HEK293 (cell line): ENCODE data around the gene GART.
A peak's percentile ranks its signal among the peaks of the same experiment; 100 is the strongest.

Experiments
- EGR2 ChIP-seq: fragments of 450-650 bp; formaldehyde crosslinking; IDR thresholded peaks from 2 replicates; pipeline ENCODE4 v1.5.1; 2016; ENCODE audit warnings: low read depth, missing biosample characterization, missing genetic modification characterization
- HOXD13 ChIP-seq: sonication (generic); formaldehyde crosslinking; IDR thresholded peaks from 2 replicates; pipeline ENCODE4 v1.8.0; 2022; ENCODE audit warnings: missing genetic modification reagents, borderline replicate concordance
- KLF10 ChIP-seq: fragments of 450-650 bp; IDR thresholded peaks from 2 replicates; pipeline ENCODE4 v1.5.1; 2018; ENCODE audit warnings: missing biosample characterization, mild to moderate bottlenecking, missing genetic modification characterization
- MEIS1 ChIP-seq: sonication (generic); formaldehyde crosslinking; IDR thresholded peaks from 2 replicates; pipeline ENCODE4 v1.8.1; 2022; ENCODE audit warnings: missing genetic modification reagents, mild to moderate bottlenecking, borderline replicate concordance
- PRDM1 ChIP-seq: fragments of 450-650 bp; formaldehyde crosslinking; IDR thresholded peaks from 2 replicates; pipeline ENCODE4; 2016; ENCODE audit warnings: missing biosample characterization, missing genetic modification characterization
- SP7 ChIP-seq: fragments of 450-650 bp; formaldehyde crosslinking; IDR thresholded peaks from 2 replicates; pipeline ENCODE4 v1.5.1; 2016; ENCODE audit warnings: missing biosample characterization, missing genetic modification characterization
- TSHZ1 ChIP-seq: fragments of 450-650 bp; formaldehyde crosslinking; IDR thresholded peaks from 2 replicates; pipeline ENCODE4 v1.5.1; 2016; ENCODE audit warnings: missing biosample characterization, missing genetic modification characterization, borderline replicate concordance
- ZBTB7A ChIP-seq: fragments of 450-650 bp; formaldehyde crosslinking; IDR thresholded peaks from 2 replicates; pipeline ENCODE4 v1.5.1; 2016; ENCODE audit warnings: low read depth, missing biosample characterization, missing genetic modification characterization
- ZNF10 ChIP-seq: fragments of 450-650 bp; formaldehyde crosslinking; IDR thresholded peaks from 2 replicates; pipeline ENCODE4 v1.5.1; 2017; ENCODE audit warnings: missing biosample characterization, missing genetic modification characterization
- ZNF155 ChIP-seq: fragments of 450-650 bp; formaldehyde crosslinking; IDR thresholded peaks from 2 replicates; pipeline ENCODE4 v1.5.1; 2016; ENCODE audit warnings: missing biosample characterization, missing genetic modification characterization
- ZNF239 ChIP-seq: fragments of 450-650 bp; formaldehyde crosslinking; IDR thresholded peaks from 2 replicates; pipeline ENCODE4 v1.5.1; 2016; ENCODE audit warnings: missing biosample characterization, missing genetic modification characterization
- ZNF280D ChIP-seq: fragments of 450-650 bp; formaldehyde crosslinking; IDR thresholded peaks from 2 replicates; pipeline ENCODE4 v1.5.1; 2016; ENCODE audit warnings: missing biosample characterization, missing genetic modification characterization
- ZNF341 ChIP-seq: fragments of 450-650 bp; formaldehyde crosslinking; IDR thresholded peaks from 2 replicates; pipeline ENCODE4; 2016; ENCODE audit warnings: low read depth, missing biosample characterization, missing genetic modification characterization
- ZNF37A ChIP-seq: fragments of 450-650 bp; IDR thresholded peaks from 2 replicates; pipeline ENCODE4 v1.5.1; 2018; ENCODE audit warnings: missing biosample characterization, missing genetic modification characterization
- ZNF391 ChIP-seq: fragments of 450-650 bp; formaldehyde crosslinking; IDR thresholded peaks from 2 replicates; pipeline ENCODE4 v1.5.1; 2016; ENCODE audit warnings: low read depth, missing biosample characterization, missing genetic modification characterization, borderline replicate concordance
- ZNF426 ChIP-seq: fragments of 450-650 bp; formaldehyde crosslinking; IDR thresholded peaks from 2 replicates; pipeline ENCODE4 v1.5.1; 2017; ENCODE audit warnings: missing biosample characterization, missing genetic modification characterization, mild to moderate bottlenecking, inconsistent platforms, moderate library complexity
- ZNF433 ChIP-seq: fragments of 450-650 bp; formaldehyde crosslinking; IDR thresholded peaks from 2 replicates; pipeline ENCODE4 v1.5.1; 2016; ENCODE audit warnings: missing biosample characterization, missing genetic modification characterization, low read depth
- ZNF48 ChIP-seq: fragments of 450-650 bp; formaldehyde crosslinking; IDR thresholded peaks from 2 replicates; pipeline ENCODE4 v1.5.1; 2016; ENCODE audit warnings: missing biosample characterization, missing genetic modification characterization
- ZNF529 ChIP-seq: fragments of 450-650 bp; formaldehyde crosslinking; IDR thresholded peaks from 2 replicates; pipeline ENCODE4 v1.5.1; 2017; ENCODE audit warnings: missing genetic modification characterization, missing biosample characterization; ENCODE audit not compliant: insufficient replicate concordance
- ZNF558 ChIP-seq: fragments of 450-650 bp; formaldehyde crosslinking; IDR thresholded peaks from 2 replicates; pipeline ENCODE4 v1.5.1; 2016; ENCODE audit warnings: missing biosample characterization, missing genetic modification characterization
- ZNF561 ChIP-seq: fragments of 450-650 bp; IDR thresholded peaks from 2 replicates; pipeline ENCODE4 v1.5.1; 2018; ENCODE audit warnings: missing biosample characterization, missing genetic modification characterization, borderline replicate concordance
- ZNF623 ChIP-seq: fragments of 450-650 bp; formaldehyde crosslinking; IDR thresholded peaks from 2 replicates; pipeline ENCODE4 v1.5.1; 2016; ENCODE audit warnings: missing biosample characterization, missing genetic modification characterization
- ZNF624 ChIP-seq: fragments of 450-650 bp; formaldehyde crosslinking; IDR thresholded peaks from 2 replicates; pipeline ENCODE4 v1.5.1; 2017; ENCODE audit warnings: missing biosample characterization, missing genetic modification characterization
- ZNF626 ChIP-seq: fragments of 450-650 bp; sonication (Bioruptor Pico); formaldehyde crosslinking; IDR thresholded peaks from 2 replicates; pipeline ENCODE4 v1.5.1; 2018; ENCODE audit warnings: missing biosample characterization, missing genetic modification characterization, inconsistent platforms
- ZNF664 ChIP-seq: fragments of 450-650 bp; formaldehyde crosslinking; IDR thresholded peaks from 2 replicates; pipeline ENCODE4 v1.5.1; 2016; ENCODE audit warnings: missing biosample characterization, missing genetic modification characterization
- ZNF677 ChIP-seq: fragments of 450-650 bp; IDR thresholded peaks from 2 replicates; pipeline ENCODE4 v1.5.0; 2018; ENCODE audit warnings: missing biosample characterization, mild to moderate bottlenecking, missing genetic modification characterization, moderate library complexity
- ZXDB ChIP-seq: fragments of 450-650 bp; formaldehyde crosslinking; IDR thresholded peaks from 2 replicates; pipeline ENCODE4 v1.5.1; 2016; ENCODE audit warnings: missing biosample characterization, missing genetic modification characterization
- TF ChIP-seq, protein P1 (sequence below): fragments of 450-650 bp; formaldehyde crosslinking; IDR thresholded peaks from 2 replicates; pipeline ENCODE4 v1.5.1; 2016; ENCODE audit warnings: missing biosample characterization, missing genetic modification characterization
- TF ChIP-seq, protein P2 (sequence below): fragments of 450-650 bp; formaldehyde crosslinking; IDR thresholded peaks from 2 replicates; pipeline ENCODE4 v1.5.1; 2016; ENCODE audit warnings: missing biosample characterization, missing genetic modification characterization

GART gene

GRCh38 chr21:33541756-33542639 is at the start of gene GART (continued):
- TF ChIP-seq ZNF280D (no peak), ZNF626 (tag by site-specific recombination) (no peak), ZNF239 (tag by site-specific recombination) (0 out of 2 replicates have a peak, but pooled peaks have one; percentile 20), KLF10 (peak; percentile 75), ZNF48 (tag by site-specific recombination) (no peak), ZNF677 (tag by site-specific recombination) (no peak), ZNF433 (tag by site-specific recombination) (no peak), EGR2 (no peak), MEIS1 (CRISPR knock-in tag) (no peak), ZNF624 (tag by site-specific recombination) (0 out of 2 replicates have a peak, but pooled peaks have one; percentile 30), ZNF391 (tag by site-specific recombination) (no peak; the same call in 1 of the 2 replicates), HOXD13 (CRISPR knock-in tag) (no peak), ZNF341 (tag by site-specific recombination) (peak; percentile 62; the same call in 1 of the 2 replicates), ZNF664 (tag by site-specific recombination) (no peak), ZNF155 (no peak), TSHZ1 (tag by site-specific recombination) (0 out of 2 replicates have a peak, but pooled peaks have one; percentile 44), ZNF426 (tag by site-specific recombination) (0 out of 2 replicates have a peak, but pooled peaks have one; percentile 8), ZXDB (tag by site-specific recombination) (peak; percentile 96), ZNF10 (tag by site-specific recombination) (peak; percentile 55; the same call in 1 of the 2 replicates), ZNF529 (no peak), SP7 (tag by site-specific recombination) (peak; percentile 60), PRDM1 (tag by site-specific recombination) (peak; percentile 97), ZNF623 (tag by site-specific recombination) (0 out of 2 replicates have a peak, but pooled peaks have one; percentile 12), ZBTB7A (tag by site-specific recombination) (peak; percentile 65; the same call in 1 of the 2 replicates), ZNF37A (tag by site-specific recombination) (no peak), ZNF561 (tag by site-specific recombination) (peak; percentile 75), ZNF558 (tag by site-specific recombination) (peak; percentile 66; the same call in 1 of the 2 replicates)
- TF ChIP-seq, protein P1, sequence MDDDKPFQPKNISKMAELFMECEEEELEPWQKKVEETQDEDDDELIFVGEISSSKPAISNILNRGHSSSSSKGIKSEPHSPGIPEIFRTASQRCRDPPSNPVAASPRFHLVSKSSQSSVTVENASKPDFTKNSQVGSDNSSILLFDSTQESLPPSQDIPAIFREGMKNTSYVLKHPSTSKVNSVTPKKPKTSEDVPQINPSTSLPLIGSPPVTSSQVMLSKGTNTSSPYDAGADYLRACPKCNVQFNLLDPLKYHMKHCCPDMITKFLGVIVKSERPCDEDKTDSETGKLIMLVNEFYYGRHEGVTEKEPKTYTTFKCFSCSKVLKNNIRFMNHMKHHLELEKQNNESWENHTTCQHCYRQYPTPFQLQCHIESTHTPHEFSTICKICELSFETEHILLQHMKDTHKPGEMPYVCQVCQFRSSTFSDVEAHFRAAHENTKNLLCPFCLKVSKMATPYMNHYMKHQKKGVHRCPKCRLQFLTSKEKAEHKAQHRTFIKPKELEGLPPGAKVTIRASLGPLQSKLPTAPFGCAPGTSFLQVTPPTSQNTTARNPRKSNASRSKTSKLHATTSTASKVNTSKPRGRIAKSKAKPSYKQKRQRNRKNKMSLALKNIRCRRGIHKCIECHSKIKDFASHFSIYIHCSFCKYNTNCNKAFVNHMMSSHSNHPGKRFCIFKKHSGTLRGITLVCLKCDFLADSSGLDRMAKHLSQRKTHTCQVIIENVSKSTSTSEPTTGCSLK = no peak
- TF ChIP-seq, protein P2, sequence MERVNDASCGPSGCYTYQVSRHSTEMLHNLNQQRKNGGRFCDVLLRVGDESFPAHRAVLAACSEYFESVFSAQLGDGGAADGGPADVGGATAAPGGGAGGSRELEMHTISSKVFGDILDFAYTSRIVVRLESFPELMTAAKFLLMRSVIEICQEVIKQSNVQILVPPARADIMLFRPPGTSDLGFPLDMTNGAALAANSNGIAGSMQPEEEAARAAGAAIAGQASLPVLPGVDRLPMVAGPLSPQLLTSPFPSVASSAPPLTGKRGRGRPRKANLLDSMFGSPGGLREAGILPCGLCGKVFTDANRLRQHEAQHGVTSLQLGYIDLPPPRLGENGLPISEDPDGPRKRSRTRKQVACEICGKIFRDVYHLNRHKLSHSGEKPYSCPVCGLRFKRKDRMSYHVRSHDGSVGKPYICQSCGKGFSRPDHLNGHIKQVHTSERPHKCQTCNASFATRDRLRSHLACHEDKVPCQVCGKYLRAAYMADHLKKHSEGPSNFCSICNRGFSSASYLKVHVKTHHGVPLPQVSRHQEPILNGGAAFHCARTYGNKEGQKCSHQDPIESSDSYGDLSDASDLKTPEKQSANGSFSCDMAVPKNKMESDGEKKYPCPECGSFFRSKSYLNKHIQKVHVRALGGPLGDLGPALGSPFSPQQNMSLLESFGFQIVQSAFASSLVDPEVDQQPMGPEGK (tag by site-specific recombination) = peak; percentile 91
